HFF-Myc (cell line): ENCODE results near the gene ANKRD31.
A peak's percentile ranks its signal among the peaks of the same experiment; 100 is the strongest.

Source experiments
- DNase-seq: peaks from one replicate; pipeline ENCODE4 v3.0.0-alpha.2; 2011; ENCODE audit warnings: low read depth; ENCODE audit errors: extremely low read depth
- H3K4me3 ChIP-seq: replicated peaks from 2 replicates; pipeline ENCODE4 v1.5.1; 2011; ENCODE audit warnings: low read depth, mild to moderate bottlenecking, control low read depth, low read length
- CTCF ChIP-seq: IDR thresholded peaks from 2 replicates; pipeline ENCODE4 v1.5.1; 2012; ENCODE audit warnings: mild to moderate bottlenecking, low read depth, low read length, control low read depth; ENCODE audit errors: missing control alignments

ANKRD31 gene

GRCh38 chr5:75245023-75245422 is 8.3 kb upstream of the ANKRD31 start:
- no peak for TF ChIP-seq CTCF
- DNase-seq: no peak
- no peak overlapping the region for H3K4me3 ChIP-seq

GRCh38 chr5:75243510-75243909 is 6.8 kb upstream of the ANKRD31 start:
- TF ChIP-seq CTCF: no peak
- no peak overlapping the region for H3K4me3 ChIP-seq
- DNase-seq: no peak

GRCh38 chr5:75243100-75243499 is 6.4 kb upstream of the ANKRD31 start:
- H3K4me3 ChIP-seq: no peak overlapping the region
- no peak for TF ChIP-seq CTCF
- DNase-seq: no peak

- TF ChIP-seq CTCF: no peak
- DNase-seq: no peak
- H3K4me3 ChIP-seq: no peak overlapping the region
These were observed 5.4 kb upstream of the ANKRD31 start for GRCh38 chr5:75242067-75242466.

GRCh38 chr5:75239681-75240080 is 3.0 kb upstream of the ANKRD31 start:
- no peak for TF ChIP-seq CTCF

GRCh38 chr5:75235711-75236110 is 967 bp downstream of the ANKRD31 start:
- peak overlapping the region; percentile 60; the same call in 1 of the 2 replicates for H3K4me3 ChIP-seq
- TF ChIP-seq CTCF: no peak
- DNase-seq: no peak

More at GRCh38 chr5:75239681-75240080, 3.0 kb upstream of the ANKRD31 start:
- no peak overlapping the region for H3K4me3 ChIP-seq
- DNase-seq: no peak

- no peak overlapping the region for H3K4me3 ChIP-seq
- DNase-seq: no peak
- no peak for TF ChIP-seq CTCF
These were observed 2.4 kb downstream of the ANKRD31 start for GRCh38 chr5:75234251-75234650.
